ENCODE measurements around the gene TRAM2. TPM values are rescaled to one million over a fixed set of nuclear protein-coding genes. Genes with fewer than 3 reads are reported as not detected.

TRAM2 gene
- total RNA-seq, 6 experiments from 2014 or later = 191 to 235 (median 215) TPM

DNA sequence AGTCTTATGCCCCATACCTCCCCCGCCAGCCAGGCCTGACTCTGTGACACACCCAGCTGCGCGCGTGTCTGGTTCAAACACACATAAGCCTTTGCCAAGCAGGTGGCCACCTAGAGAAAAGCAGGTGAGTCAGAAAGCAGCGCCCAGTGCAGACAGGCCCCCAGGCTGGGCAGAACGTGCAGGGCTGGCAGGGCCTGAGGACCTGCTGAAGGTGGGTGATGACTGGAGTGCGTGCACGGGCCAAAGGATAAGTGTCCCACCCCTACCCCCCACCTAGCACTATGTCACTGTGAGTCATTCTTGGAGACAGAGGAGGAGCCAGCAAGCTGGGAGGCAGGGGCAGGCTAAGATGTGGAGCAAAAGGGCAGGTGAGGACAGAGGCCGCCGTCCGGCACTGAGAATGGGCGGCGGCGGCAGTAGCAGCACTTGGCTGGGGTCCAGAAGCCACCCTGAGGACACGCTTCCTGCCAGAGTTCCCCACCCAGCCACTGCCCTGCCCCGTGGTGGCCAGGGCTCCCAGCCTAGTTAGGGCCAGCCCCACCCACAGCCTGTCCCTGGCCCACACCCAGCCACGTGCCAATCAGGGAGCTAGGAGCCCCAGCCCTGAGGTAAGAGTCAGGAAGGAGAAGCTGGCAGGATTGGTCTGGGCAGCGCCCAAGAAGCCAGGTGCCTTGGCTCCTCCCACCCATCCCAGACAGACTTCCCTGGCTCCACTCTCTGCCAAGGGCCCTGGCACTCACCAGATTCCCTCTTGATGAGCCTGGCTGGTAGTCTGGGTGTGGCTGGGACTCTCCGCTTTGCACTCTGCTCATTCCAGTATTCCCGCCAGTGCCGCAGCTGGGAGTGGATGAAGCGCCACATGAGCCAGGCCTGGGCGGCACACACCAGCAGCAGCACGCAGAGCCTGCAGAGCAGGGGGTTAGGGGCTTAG lies 72.7 kb downstream of the TRAM2 start:
- Mint-ChIP-seq H3K36me3 (ENCODE audit: low read depth) (peaks cover 86% of the 10 kb centered on the region), H3K27ac (peak overlapping the region; percentile 80), H3K9me3 (peaks cover 4% of the 10 kb centered on the region; the same call in 1 of the 2 replicates), H3K4me3 (peak overlapping the region; percentile 36), H3K27me3 (ENCODE audit: insufficient read depth) (peaks cover 46% of the 10 kb centered on the region), H3K4me1 (ENCODE audit: low read depth) (peaks cover 84% of the 10 kb centered on the region)
- TF ChIP-seq CTCF (IDR thresholded peaks at IDR 0.05) = no peak
- peak; percentile 64 for DNase-seq

- H3K9me3 Mint-ChIP-seq = peaks cover 4% of the 10 kb centered on the region; the same call in 1 of the 2 replicates
- H3K27me3 Mint-ChIP-seq (ENCODE audit: insufficient read depth) = peaks cover 46% of the 10 kb centered on the region
- H3K4me3 Mint-ChIP-seq = no peak overlapping the region
- peak overlapping the region; percentile 80 for H3K27ac Mint-ChIP-seq
- peaks cover 84% of the 10 kb centered on the region for H3K4me1 Mint-ChIP-seq (ENCODE audit: low read depth)
- DNase-seq = no peak
- TF ChIP-seq CTCF (IDR thresholded peaks at IDR 0.05) = peak; percentile 24
- peaks cover 86% of the 10 kb centered on the region for H3K36me3 Mint-ChIP-seq (ENCODE audit: low read depth)
Observed at GRCh38 chr6:52503323-52503747, 73.5 kb downstream of the TRAM2 start.

GRCh38 chr6:52502306-52503029 lies 74.4 kb downstream of the TRAM2 start:
- H3K27ac Mint-ChIP-seq = peak overlapping the region; percentile 80
- H3K36me3 Mint-ChIP-seq (ENCODE audit: low read depth) = peaks cover 86% of the 10 kb centered on the region
- no peak overlapping the region for H3K4me3 Mint-ChIP-seq
- TF ChIP-seq CTCF (IDR thresholded peaks at IDR 0.05) = no peak
- DNase-seq = no peak
- peaks cover 84% of the 10 kb centered on the region for H3K4me1 Mint-ChIP-seq (ENCODE audit: low read depth)
- no peaks in the 10 kb centered on the region for H3K9me3 Mint-ChIP-seq
- H3K27me3 Mint-ChIP-seq (ENCODE audit: insufficient read depth) = peaks cover 46% of the 10 kb centered on the region

DNA sequence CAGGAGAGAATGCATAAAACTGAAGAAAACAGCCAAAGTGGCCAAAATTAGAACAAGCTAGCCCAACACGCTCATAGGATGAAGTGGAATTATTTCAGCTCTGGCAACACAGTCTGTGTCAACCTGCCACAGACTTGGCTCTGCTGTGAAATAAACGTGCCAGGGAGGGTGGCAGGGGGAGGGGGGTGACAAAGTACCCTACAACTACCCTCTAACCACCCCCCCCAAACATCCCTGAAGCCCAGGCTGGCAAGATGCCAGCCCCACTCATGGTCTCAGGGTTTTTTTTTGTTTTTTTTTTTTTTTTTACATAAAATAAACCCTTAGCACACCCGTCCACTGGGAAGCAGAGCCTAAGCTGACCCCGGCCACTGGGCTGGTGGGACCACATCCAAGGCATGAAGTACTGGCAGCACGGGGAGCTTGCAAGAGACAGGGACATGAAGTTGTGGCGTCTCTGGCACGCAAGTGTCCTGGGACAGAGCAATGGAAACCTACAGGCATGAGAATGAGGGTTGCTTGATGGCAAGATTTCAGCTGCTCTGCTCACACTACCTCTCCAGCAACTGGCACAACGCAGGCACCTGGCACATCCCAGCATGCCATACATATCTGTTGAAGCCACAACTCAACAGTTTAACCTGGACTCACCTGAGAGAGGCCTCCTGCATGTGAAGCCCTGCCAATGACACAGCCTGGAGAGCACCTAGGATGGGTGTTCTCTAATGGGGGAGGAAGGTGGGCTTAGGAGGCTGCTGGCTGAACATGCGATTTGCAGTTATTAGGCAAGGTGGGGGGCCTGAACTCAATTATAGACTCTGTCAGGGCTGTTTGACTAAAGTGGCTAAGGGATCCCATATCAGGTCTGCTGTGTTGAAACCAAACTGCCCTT lies 76.4 kb downstream of the TRAM2 start:
- DNase-seq = no peak

More for the DNA sequence above, 76.4 kb downstream of the TRAM2 start:
- Mint-ChIP-seq H3K4me1 (ENCODE audit: low read depth) (peaks cover 78% of the 10 kb centered on the region), H3K9me3 (no peaks in the 10 kb centered on the region), H3K4me3 (peak overlapping the region; percentile 28; the same call in 1 of the 2 replicates), H3K36me3 (ENCODE audit: low read depth) (peaks cover 92% of the 10 kb centered on the region), H3K27me3 (ENCODE audit: insufficient read depth) (peaks cover 45% of the 10 kb centered on the region), H3K27ac (peak overlapping the region; percentile 88)
- no peak for TF ChIP-seq CTCF (IDR thresholded peaks at IDR 0.05)

Measured in HFFc6 (cell line).